Liver (tissue), 9 donors: Measurements from ENCODE around the gene CORO2A. TPM values are rescaled to one million over a fixed set of nuclear protein-coding genes. Genes with fewer than 3 reads are reported as not detected.

Experiments
- DNase-seq: peaks from one replicate; pipeline ENCODE4 v3.0.0-alpha.2; 2017; ENCODE audit warnings: low spot score
- H3K27ac ChIP-seq, 2 donors: one replicate each; pipeline ENCODE4 v1.7.0; 2013; ENCODE audit warnings: inconsistent platforms in 2 of 2, low read length in 2 of 2, control low read depth in 1 of 2, low read depth in 1 of 2, mild to moderate bottlenecking in 1 of 2
- H3K27me3 ChIP-seq, 4 donors: one replicate each; pipeline versions ENCODE4 v1.6.1 to v1.7.0; 2013; ENCODE audit warnings: low read length in 3 of 4, inconsistent platforms in 1 of 4, mild to moderate bottlenecking in 1 of 4, moderate library complexity in 1 of 4; ENCODE audit not compliant: control insufficient read depth in 4 of 4, insufficient read depth in 4 of 4
- H3K36me3 ChIP-seq, 4 donors: one replicate each; pipeline versions ENCODE4 v1.6.1 to v1.7.0; 2013; ENCODE audit warnings: low read length in 3 of 4, mild to moderate bottlenecking in 3 of 4, low read depth in 1 of 4, moderate library complexity in 1 of 4; ENCODE audit not compliant: control insufficient read depth in 4 of 4, insufficient read depth in 3 of 4
- H3K4me1 ChIP-seq, 4 donors: one replicate each; pipeline versions ENCODE4 v1.6.1 to v1.7.0; 2013; ENCODE audit warnings: low read length in 3 of 4, mild to moderate bottlenecking in 3 of 4, moderate library complexity in 1 of 4; ENCODE audit not compliant: control insufficient read depth in 4 of 4, insufficient read depth in 4 of 4
- H3K4me3 ChIP-seq, 3 donors: one replicate each; pipeline versions ENCODE4 v1.6.1 to v1.7.0; 2013; ENCODE audit warnings: low read length in 3 of 3, control low read depth in 1 of 3, low read depth in 1 of 3, mild to moderate bottlenecking in 1 of 3
- H3K9ac ChIP-seq, 2 donors: one replicate each; pipeline ENCODE4 v1.7.0; 2013; ENCODE audit warnings: low read length in 2 of 2, mild to moderate bottlenecking in 2 of 2, moderate library complexity in 2 of 2, control low read depth in 1 of 2, low read depth in 1 of 2
- H3K9me3 ChIP-seq, 4 donors: one replicate each; pipeline versions ENCODE4 v1.6.1 to v1.7.0; 2013; ENCODE audit warnings: low read length in 3 of 4; ENCODE audit not compliant: control insufficient read depth in 4 of 4
- EGR1 ChIP-seq, 2 donors: IDR thresholded peaks; 2 replicates each; pipeline ENCODE4 v1.6.1; 2016 to 2018; ENCODE audit warnings: antibody characterized with exemption in 2 of 2, low read depth in 2 of 2
- FOXA1 ChIP-seq: IDR thresholded peaks from 2 replicates; pipeline ENCODE4 v1.6.1; 2016; ENCODE audit warnings: antibody characterized with exemption
- FOXA2 ChIP-seq: IDR thresholded peaks from 2 replicates; pipeline ENCODE4 v1.6.1; 2016; ENCODE audit warnings: antibody characterized with exemption
- GABPA ChIP-seq, 2 donors: IDR thresholded peaks in 1 of 2; conservative IDR thresholded peaks in 1 of 2; 2 replicates each; pipeline ENCODE4 v1.6.1; 2016; ENCODE audit warnings: antibody characterized with exemption in 2 of 2, mild to moderate bottlenecking in 1 of 2, moderate library complexity in 1 of 2
- HNF4A ChIP-seq, 2 donors: conservative IDR thresholded peaks; 2 replicates each; pipeline ENCODE4 v1.6.1; 2016; ENCODE audit warnings: antibody characterized with exemption in 2 of 2, mild to moderate bottlenecking in 2 of 2
- HNF4G ChIP-seq: IDR thresholded peaks from 2 replicates; pipeline ENCODE4 v1.6.1; 2016; ENCODE audit warnings: antibody characterized with exemption
- JUND ChIP-seq, 2 donors: IDR thresholded peaks; 2 replicates each; pipeline ENCODE4 v1.6.1; 2016; ENCODE audit warnings: antibody characterized with exemption in 2 of 2
- NR2F2 ChIP-seq: IDR thresholded peaks from 2 replicates; pipeline ENCODE4 v1.6.1; 2016; ENCODE audit warnings: antibody characterized with exemption
- RAD21 ChIP-seq, 2 donors: IDR thresholded peaks; 2 replicates each; pipeline ENCODE4 v1.6.1; 2016; ENCODE audit warnings: antibody characterized with exemption in 2 of 2, mild to moderate bottlenecking in 2 of 2
- TAF1 ChIP-seq: conservative IDR thresholded peaks from 2 replicates; pipeline ENCODE4 v1.6.1; 2016; ENCODE audit warnings: antibody characterized with exemption, mild to moderate bottlenecking
- YY1 ChIP-seq: IDR thresholded peaks from 2 replicates; pipeline ENCODE4 v1.6.1; 2016; ENCODE audit warnings: antibody characterized with exemption, mild to moderate bottlenecking
- WGBS: extraction: QIAGEN DNeasy Blood & Tissue Kit; methylation state at CpG from one replicate; pipeline ENCODE4 v1.1.7; 2013; 5-methylcytosine and 5-hydroxymethylcytosine counted together
- polyA plus RNA-seq, 2 donors: library from polyadenylated mRNA; stranded (reverse) in 1 of 2; unstranded in 1 of 2; fragments of 200-250 nt in 1 of 2; fragments of >200 nt in 1 of 2; fragmentation: Nextera tagmentation in 1 of 2; extraction: Ambion mirVana in 1 of 2; gene quantifications; one replicate each; pipeline versions ENCODE4 v1.2.1 to v1.2.3, GENCODE V29; 2013 to 2015
- total RNA-seq, 2 donors: library from RNA; depleted of rRNA; stranded (reverse); fragments of >200 nt; gene quantifications; one replicate each; pipeline ENCODE4 v1.2.3, GENCODE V29; 2014
- TF ChIP-seq, protein P1 (sequence below): IDR thresholded peaks from 2 replicates; pipeline ENCODE4 v1.6.1; 2016; ENCODE audit warnings: antibody characterized with exemption
- TF ChIP-seq, protein P2 (sequence below): fragments of 150-350 bp; IDR thresholded peaks from 2 replicates; pipeline ENCODE4 v1.5.1; 2017; ENCODE audit warnings: improper control_type of control experiment, low read depth, low read length; ENCODE audit not compliant: missing input control
- TF ChIP-seq, protein P3 (sequence below): IDR thresholded peaks from 2 replicates; pipeline ENCODE4 v1.6.1; 2016; ENCODE audit warnings: antibody characterized with exemption
- TF ChIP-seq, protein P4 (sequence below): IDR thresholded peaks from 2 replicates; pipeline ENCODE4 v1.6.1; 2016; ENCODE audit warnings: antibody characterized with exemption
- TF ChIP-seq, protein P5 (sequence below): IDR thresholded peaks from 2 replicates; pipeline ENCODE4 v1.6.1; 2016; ENCODE audit warnings: antibody characterized with exemption, mild to moderate bottlenecking
- donor health status: healthy.
- donor health status: healthy.
- donor health status: healthy.
- donor health status: healthy.
- donor health status: healthy.

CORO2A gene
- total and polyA plus RNA-seq, 4 donors, result 1.2 to 2.8 (median 1.4) TPM

DNA sequence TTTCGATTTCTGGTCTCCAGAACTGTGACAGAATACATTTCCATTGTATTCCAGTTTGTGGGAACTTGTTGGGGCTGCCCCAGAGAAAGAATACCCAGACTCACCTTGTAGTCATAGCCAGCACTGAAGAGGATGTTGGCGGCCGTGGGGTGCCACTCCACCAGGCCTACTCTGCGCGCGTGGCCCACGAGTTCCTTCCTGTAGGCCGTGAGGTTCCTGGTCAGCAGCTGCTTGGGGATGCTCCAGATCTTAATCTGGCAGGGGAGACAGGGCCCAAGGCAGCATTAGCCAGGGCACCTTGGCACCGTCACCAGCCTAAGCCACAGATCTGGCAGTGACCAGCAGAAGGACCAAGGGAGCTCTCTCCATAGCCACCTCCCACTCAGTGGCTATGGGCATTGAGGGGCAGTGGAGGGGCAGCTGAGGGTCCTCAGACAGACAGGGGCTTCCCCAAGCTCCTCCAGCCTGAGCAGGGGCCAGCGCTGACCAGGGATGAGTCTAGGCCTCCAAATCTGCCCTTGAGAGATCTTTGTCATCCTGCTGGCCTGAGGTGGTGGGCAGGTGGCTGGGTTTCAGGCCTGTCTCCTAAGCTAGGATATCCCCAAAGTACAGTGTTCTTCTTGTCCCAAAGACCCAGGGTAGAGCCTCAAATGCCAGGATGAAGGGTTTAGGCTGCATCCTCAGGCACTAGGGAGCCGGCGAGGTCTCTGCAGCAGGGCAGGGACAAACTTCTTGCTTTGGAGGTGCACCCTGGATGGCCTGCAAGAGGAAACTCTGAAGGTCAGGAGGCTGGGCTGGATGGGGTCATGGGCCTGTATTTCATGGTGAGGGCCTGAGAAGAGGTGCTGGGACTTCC is 57.5 kb downstream of the CORO2A start:
- Histone ChIP-seq H3K9me3 (no peaks in the 10 kb centered on the region), H3K36me3 (peaks cover 0 to 4% (median 1%) of the 10 kb centered on the region in 4 donors), H3K27me3 (no peaks in the 10 kb centered on the region), H3K4me3 (no peak overlapping the region), H3K9ac (no peak overlapping the region), H3K4me1 (no peaks in the 10 kb centered on the region), H3K27ac (no peak overlapping the region)
- no peak for DNase-seq
- TF ChIP-seq NR2F2 (no peak), JUND (IDR thresholded peaks at IDR 0.05) (no peak), HNF4G (no peak), FOXA2 (no peak), YY1 (no peak), TAF1 (no peak), HNF4A (conservative IDR thresholded peaks at IDR 0.05) (no peak), EGR1 (IDR thresholded peaks at IDR 0.05; ENCODE audit: low read depth in 2 of 2) (no peak), FOXA1 (no peak), RAD21 (IDR thresholded peaks at IDR 0.05) (no peak)
- TF ChIP-seq, protein P1, sequence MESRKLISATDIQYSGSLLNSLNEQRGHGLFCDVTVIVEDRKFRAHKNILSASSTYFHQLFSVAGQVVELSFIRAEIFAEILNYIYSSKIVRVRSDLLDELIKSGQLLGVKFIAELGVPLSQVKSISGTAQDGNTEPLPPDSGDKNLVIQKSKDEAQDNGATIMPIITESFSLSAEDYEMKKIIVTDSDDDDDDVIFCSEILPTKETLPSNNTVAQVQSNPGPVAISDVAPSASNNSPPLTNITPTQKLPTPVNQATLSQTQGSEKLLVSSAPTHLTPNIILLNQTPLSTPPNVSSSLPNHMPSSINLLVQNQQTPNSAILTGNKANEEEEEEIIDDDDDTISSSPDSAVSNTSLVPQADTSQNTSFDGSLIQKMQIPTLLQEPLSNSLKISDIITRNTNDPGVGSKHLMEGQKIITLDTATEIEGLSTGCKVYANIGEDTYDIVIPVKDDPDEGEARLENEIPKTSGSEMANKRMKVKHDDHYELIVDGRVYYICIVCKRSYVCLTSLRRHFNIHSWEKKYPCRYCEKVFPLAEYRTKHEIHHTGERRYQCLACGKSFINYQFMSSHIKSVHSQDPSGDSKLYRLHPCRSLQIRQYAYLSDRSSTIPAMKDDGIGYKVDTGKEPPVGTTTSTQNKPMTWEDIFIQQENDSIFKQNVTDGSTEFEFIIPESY, result no peak
- TF ChIP-seq, protein P2, sequence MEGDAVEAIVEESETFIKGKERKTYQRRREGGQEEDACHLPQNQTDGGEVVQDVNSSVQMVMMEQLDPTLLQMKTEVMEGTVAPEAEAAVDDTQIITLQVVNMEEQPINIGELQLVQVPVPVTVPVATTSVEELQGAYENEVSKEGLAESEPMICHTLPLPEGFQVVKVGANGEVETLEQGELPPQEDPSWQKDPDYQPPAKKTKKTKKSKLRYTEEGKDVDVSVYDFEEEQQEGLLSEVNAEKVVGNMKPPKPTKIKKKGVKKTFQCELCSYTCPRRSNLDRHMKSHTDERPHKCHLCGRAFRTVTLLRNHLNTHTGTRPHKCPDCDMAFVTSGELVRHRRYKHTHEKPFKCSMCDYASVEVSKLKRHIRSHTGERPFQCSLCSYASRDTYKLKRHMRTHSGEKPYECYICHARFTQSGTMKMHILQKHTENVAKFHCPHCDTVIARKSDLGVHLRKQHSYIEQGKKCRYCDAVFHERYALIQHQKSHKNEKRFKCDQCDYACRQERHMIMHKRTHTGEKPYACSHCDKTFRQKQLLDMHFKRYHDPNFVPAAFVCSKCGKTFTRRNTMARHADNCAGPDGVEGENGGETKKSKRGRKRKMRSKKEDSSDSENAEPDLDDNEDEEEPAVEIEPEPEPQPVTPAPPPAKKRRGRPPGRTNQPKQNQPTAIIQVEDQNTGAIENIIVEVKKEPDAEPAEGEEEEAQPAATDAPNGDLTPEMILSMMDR, result no peak
- 95% methylated on average over 12 of the region's 12 CpGs for WGBS

DNA sequence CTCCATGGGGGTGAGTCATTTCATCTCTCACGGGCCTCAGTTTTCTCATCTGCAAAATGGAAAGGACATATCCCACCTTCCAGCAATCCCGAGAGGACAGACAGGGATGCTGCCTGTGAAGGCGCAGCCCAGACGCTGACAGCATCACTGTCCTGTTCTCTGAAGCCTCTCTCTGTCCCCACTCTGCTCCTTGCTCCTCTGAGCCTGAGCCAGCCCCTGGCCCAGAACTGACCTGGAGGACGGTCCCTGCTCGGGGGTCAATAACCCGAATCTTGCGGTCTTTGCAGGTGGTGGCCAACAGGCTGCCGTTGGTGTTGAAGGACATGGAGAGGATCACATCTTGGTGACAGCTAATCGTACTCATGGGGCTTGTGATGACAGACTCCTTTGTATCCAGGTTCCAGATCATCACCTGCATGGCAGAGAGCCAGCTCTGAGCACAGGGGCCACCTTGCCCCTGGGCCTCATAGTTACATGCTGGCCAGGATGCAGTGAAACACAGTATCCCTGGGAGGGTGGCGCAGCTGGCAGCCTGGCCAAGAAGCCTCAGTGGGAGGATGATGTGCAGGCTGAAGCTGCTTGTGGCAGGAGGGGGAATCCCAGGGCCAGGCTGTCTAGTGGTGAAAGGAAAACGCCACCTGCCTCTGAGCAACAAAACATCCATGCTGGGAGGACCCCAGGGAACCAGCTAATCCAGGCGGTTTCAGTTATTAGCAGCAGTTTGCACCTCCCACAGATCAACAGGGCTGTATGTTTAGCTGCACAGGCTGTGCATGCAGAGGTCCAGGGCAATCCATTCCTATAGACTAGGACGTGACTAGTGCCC is 59.4 kb downstream of the CORO2A start:
- Histone ChIP-seq H3K27ac (no peak overlapping the region), H3K36me3 (peaks cover 0 to 4% (median 1%) of the 10 kb centered on the region in 4 donors), H3K4me1 (no peaks in the 10 kb centered on the region), H3K9me3 (no peaks in the 10 kb centered on the region), H3K9ac (no peak overlapping the region), H3K4me3 (no peak overlapping the region), H3K27me3 (no peaks in the 10 kb centered on the region)
- DNase-seq, result no peak
- WGBS, result 83% methylated on average over 14 of the region's 14 CpGs
- TF ChIP-seq, protein P3, sequence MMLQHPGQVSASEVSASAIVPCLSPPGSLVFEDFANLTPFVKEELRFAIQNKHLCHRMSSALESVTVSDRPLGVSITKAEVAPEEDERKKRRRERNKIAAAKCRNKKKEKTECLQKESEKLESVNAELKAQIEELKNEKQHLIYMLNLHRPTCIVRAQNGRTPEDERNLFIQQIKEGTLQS, result no peak
- TF ChIP-seq GABPA (IDR thresholded peaks at IDR 0.05 in 1 of 2, conservative IDR thresholded peaks at IDR 0.05 in 1 of 2) (no peak), RAD21 (IDR thresholded peaks at IDR 0.05) (no peak), NR2F2 (no peak), JUND (IDR thresholded peaks at IDR 0.05) (no peak), FOXA1 (no peak), YY1 (no peak), TAF1 (no peak)
- TF ChIP-seq, protein P2, result no peak
- TF ChIP-seq, protein P4, sequence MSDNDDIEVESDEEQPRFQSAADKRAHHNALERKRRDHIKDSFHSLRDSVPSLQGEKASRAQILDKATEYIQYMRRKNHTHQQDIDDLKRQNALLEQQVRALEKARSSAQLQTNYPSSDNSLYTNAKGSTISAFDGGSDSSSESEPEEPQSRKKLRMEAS, result no peak
- TF ChIP-seq, protein P5, sequence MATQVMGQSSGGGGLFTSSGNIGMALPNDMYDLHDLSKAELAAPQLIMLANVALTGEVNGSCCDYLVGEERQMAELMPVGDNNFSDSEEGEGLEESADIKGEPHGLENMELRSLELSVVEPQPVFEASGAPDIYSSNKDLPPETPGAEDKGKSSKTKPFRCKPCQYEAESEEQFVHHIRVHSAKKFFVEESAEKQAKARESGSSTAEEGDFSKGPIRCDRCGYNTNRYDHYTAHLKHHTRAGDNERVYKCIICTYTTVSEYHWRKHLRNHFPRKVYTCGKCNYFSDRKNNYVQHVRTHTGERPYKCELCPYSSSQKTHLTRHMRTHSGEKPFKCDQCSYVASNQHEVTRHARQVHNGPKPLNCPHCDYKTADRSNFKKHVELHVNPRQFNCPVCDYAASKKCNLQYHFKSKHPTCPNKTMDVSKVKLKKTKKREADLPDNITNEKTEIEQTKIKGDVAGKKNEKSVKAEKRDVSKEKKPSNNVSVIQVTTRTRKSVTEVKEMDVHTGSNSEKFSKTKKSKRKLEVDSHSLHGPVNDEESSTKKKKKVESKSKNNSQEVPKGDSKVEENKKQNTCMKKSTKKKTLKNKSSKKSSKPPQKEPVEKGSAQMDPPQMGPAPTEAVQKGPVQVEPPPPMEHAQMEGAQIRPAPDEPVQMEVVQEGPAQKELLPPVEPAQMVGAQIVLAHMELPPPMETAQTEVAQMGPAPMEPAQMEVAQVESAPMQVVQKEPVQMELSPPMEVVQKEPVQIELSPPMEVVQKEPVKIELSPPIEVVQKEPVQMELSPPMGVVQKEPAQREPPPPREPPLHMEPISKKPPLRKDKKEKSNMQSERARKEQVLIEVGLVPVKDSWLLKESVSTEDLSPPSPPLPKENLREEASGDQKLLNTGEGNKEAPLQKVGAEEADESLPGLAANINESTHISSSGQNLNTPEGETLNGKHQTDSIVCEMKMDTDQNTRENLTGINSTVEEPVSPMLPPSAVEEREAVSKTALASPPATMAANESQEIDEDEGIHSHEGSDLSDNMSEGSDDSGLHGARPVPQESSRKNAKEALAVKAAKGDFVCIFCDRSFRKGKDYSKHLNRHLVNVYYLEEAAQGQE, result no peak
